Body of pancreas (tissue), 4 donors: ENCODE results near the gene MAP4K2. TPM values are rescaled to one million over a fixed set of nuclear protein-coding genes. Genes with fewer than 3 reads are reported as not detected.

Experiments used
- ATAC-seq: fragments of 150-250 bp; one replicate; pipeline ENCODE4 v1.9.1; 2016
- DNase-seq, 4 donors: peaks; one replicate each; pipeline ENCODE4 v3.0.0-alpha.2; 2019
- H3K27ac ChIP-seq, 4 donors: fragments of 200-600 bp; sonication (generic); 1 replicate in 3 of 4; 2 replicates in 1 of 4; pipeline versions ENCODE4 v1.5.1 to v1.6.1; 2016 to 2019; ENCODE audit warnings: mild to moderate bottlenecking in 1 of 4, mixed read lengths in 1 of 4, moderate library complexity in 1 of 4
- H3K27me3 ChIP-seq, 2 donors: fragments of 200-600 bp; sonication (generic); one replicate each; pipeline ENCODE4 v1.6.0; 2016; ENCODE audit warnings: mild to moderate bottlenecking in 1 of 2
- H3K36me3 ChIP-seq, 2 donors: fragments of 200-600 bp; sonication (generic); replicated peaks in 1 of 2; 2 replicates each; pipeline ENCODE4 v1.5.1; 2016; ENCODE audit warnings: low read depth in 2 of 2; ENCODE audit not compliant: insufficient read depth in 1 of 2
- H3K4me1 ChIP-seq: fragments of 200-600 bp; sonication (generic); one replicate; pipeline ENCODE4 v1.6.0; 2016
- H3K4me3 ChIP-seq, 2 donors: fragments of 200-600 bp; sonication (generic); 1 replicate in 1 of 2; 2 replicates in 1 of 2; pipeline ENCODE4 v1.5.1; 2016 to 2019
- H3K9me3 ChIP-seq, 3 donors: fragments of 200-600 bp; sonication (generic); 1 replicate in 2 of 3; 2 replicates in 1 of 3; pipeline ENCODE4 v1.5.1; 2016
- CTCF ChIP-seq, 7 experiments: fragments of 450-650 bp in 4 of 7; fragments of 200-600 bp in 3 of 7; sonication (generic) in 3 of 7; IDR thresholded peaks; one replicate each; pipeline ENCODE4 v1.5.1; 2016 to 2019; ENCODE audit warnings: antibody characterized with exemption in 7 of 7
- POLR2A ChIP-seq, 3 donors: fragments of 450-650 bp; IDR thresholded peaks; one replicate each; pipeline ENCODE4 v1.6.1; 2016; ENCODE audit warnings: antibody characterized with exemption in 3 of 3, mild to moderate bottlenecking in 2 of 3
- WGBS, 2 donors: methylation state at CpG; one replicate each; pipeline ENCODE4 v1.1.5; 2017; 5-methylcytosine and 5-hydroxymethylcytosine counted together
- intact Hi-C: fragments of 100-400 bp; cut with DNase I; formaldehyde crosslinking; loops from one replicate; pipeline ENCODE4 v1.15.1; 2023
- total RNA-seq, 2 donors: library from RNA; depleted of rRNA; stranded (reverse); fragments of >200 nt; gene quantifications; one replicate each; pipeline ENCODE4 v1.1.0, GENCODE V29; 2016

MAP4K2 gene
- total RNA-seq, 2 donors from 2014 or later, result 10.4 to 18.1 TPM

GRCh38 chr11:64799623-64800302, 3.3 kb downstream of the MAP4K2 start:
- WGBS, 2 donors, result 70 to 79% methylated on average over 12 to 14 of the region's 14 CpGs
- no peaks in the 10 kb centered on the region for H3K27me3 ChIP-seq
- H3K36me3 ChIP-seq, result no peaks in the 10 kb centered on the region
- intact Hi-C loops, result no loop called here
- no peak overlapping the region for H3K4me3 ChIP-seq
- DNase-seq (no peak), ATAC-seq (no peak)
- H3K27ac ChIP-seq, result no peak overlapping the region
- TF ChIP-seq CTCF (IDR thresholded peaks at IDR 0.05) (no peak), POLR2A (IDR thresholded peaks at IDR 0.05) (no peak)
- H3K4me1 ChIP-seq, result peaks cover 17% of the 10 kb centered on the region
- H3K9me3 ChIP-seq, result no peaks in the 10 kb centered on the region

GRCh38 chr11:64799256-64799622, 3.8 kb downstream of the MAP4K2 start:
- H3K27ac ChIP-seq, result no peak overlapping the region
- H3K27me3 ChIP-seq, result no peaks in the 10 kb centered on the region
- no peaks in the 10 kb centered on the region for H3K36me3 ChIP-seq
- no peak for DNase-seq
- H3K4me3 ChIP-seq, result no peak overlapping the region
- H3K4me1 ChIP-seq, result peaks cover 13% of the 10 kb centered on the region
- ATAC-seq, result no peak
- H3K9me3 ChIP-seq, result no peaks in the 10 kb centered on the region
- TF ChIP-seq POLR2A (IDR thresholded peaks at IDR 0.05), result no peak
- TF ChIP-seq CTCF (IDR thresholded peaks at IDR 0.05), result no peak
- intact Hi-C loops, result no loop called here
- 85 to 88% methylated on average over 6 to 7 of the region's 7 CpGs for WGBS, 2 donors

GRCh38 chr11:64796757-64797541, 6.1 kb downstream of the MAP4K2 start:
- H3K9me3 ChIP-seq, result no peaks in the 10 kb centered on the region
- no peak overlapping the region for H3K4me3 ChIP-seq
- 87 to 90% methylated on average over 13 to 18 of the region's 19 CpGs for WGBS, 2 donors
- no peaks in the 10 kb centered on the region for H3K36me3 ChIP-seq
- H3K4me1 ChIP-seq, result no peaks in the 10 kb centered on the region
- no peaks in the 10 kb centered on the region for H3K27me3 ChIP-seq
- TF ChIP-seq POLR2A (IDR thresholded peaks at IDR 0.05) (no peak), CTCF (IDR thresholded peaks at IDR 0.05) (no peak)
- ATAC-seq (no peak), DNase-seq (no peak)
- intact Hi-C loops, result no loop called here
- H3K27ac ChIP-seq, result no peak overlapping the region

GRCh38 chr11:64796047-64796756, 6.8 kb downstream of the MAP4K2 start:
- Histone ChIP-seq H3K4me1 (no peaks in the 10 kb centered on the region), H3K4me3 (no peak overlapping the region), H3K36me3 (no peaks in the 10 kb centered on the region), H3K27me3 (no peaks in the 10 kb centered on the region), H3K27ac (no peak overlapping the region), H3K9me3 (no peaks in the 10 kb centered on the region)
- WGBS, 2 donors, result 83 to 86% methylated on average over 11 to 18 of the region's 19 CpGs
- DNase-seq, result no peak
- ATAC-seq, result no peak
- TF ChIP-seq POLR2A (IDR thresholded peaks at IDR 0.05) (no peak), CTCF (IDR thresholded peaks at IDR 0.05) (no peak)
- intact Hi-C loops, result no loop called here
